Nucleus accumbens (tissue), 56 donors: ENCODE data around the gene TPST2.
"Not testable (repeated sequence)": the region's sequence is repeated elsewhere in the genome, so short reads cannot be mapped to it uniquely, and the experiment has no call there.

Experiments
- DNase-seq, 56 donors: peaks; one replicate each; lab custom pipeline; 2025; lab: John Stamatoyannopoulos, UW

The TPST2 gene

DNA sequence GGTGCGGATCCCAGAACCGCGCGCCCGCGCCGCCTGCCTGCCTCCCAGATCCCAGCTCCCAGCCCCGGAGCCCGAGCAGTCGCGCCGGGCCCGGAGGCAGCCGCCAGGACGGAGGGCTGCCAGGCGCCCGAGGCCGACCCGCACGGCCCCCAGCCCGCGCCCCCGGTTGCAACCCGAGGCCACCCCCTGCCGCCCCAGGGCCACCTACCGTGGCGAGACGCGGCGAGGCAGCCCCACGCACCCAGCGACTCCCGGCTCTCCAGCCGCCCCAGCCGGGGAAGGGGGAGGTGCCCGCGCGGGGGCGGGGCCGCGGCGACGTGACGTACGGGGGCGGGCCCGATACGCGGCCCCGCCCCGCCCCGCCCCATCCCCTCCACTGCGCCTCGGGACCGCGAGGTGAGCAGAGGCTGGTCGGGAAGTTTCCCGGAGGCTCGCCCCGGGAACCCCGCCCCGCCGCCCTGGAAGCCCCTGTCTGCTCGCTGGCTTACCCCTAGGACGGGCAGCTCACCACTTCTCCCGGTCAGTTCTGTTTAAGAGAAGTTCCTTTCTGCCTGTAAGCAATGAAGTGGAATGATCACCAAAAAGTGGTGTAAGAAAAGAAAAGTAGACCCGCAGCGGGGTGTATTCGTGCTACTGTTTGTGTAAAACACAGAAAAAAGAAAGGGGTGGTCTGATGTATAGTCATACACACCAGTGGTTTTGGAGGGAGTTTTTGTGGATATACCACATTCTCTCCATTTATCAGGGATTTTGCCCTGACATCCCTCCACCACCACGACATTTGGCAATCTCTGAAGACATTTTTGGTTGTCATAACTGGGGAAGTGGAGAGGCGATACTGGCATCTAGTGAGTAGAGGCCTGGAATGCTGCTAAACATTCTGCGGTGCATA, at the start of gene TPST2:
TPST2 (minus strand) TSS at position 288 of the 892 bp plus-strand sequence. CDS start 48,502 bp downstream, outside the sequence.
- peak in 51 of 56 donors; percentile 9 to 83 (median 60) for DNase-seq

DNA sequence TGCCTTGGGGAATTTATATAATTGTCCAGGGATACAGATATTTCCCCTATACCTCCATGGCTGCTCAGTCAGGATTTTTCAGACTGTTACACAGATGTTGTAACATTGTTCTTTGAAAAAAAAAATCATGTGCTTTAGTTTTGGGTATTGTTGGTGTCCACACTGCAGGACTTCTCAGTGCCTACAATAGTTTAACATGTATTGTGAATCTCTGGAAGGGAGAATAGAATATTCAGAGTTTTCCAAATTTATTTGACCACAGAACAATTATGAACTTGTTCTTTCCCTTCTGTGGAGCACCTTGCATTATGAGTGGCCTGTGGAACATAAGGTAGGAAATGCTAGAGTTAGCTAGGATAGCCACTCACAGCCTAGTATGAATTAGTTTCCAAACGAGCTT, 46.4 kb upstream of the TPST2 start:
- DNase-seq = no peak

DNA sequence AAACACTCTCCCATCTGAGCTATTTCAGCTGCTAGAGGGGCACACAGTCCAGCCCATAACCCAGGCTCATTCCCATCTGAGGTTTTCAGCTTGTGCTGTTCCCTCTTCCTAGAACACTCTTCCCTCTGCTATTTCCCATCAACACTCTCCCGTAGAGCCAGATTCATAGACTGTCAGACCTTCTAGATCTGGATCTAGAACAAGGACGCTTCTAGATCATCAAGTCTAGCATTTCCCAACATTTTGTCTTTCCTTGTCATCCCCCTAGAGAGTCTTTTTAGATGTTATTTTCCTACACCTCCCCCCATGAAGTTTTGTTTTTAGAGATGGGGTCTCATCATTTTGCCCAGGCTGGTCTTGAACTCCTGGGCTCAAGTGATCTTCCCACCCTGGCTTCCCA, 45.2 kb upstream of the TPST2 start:
- DNase-seq = no peak

DNA sequence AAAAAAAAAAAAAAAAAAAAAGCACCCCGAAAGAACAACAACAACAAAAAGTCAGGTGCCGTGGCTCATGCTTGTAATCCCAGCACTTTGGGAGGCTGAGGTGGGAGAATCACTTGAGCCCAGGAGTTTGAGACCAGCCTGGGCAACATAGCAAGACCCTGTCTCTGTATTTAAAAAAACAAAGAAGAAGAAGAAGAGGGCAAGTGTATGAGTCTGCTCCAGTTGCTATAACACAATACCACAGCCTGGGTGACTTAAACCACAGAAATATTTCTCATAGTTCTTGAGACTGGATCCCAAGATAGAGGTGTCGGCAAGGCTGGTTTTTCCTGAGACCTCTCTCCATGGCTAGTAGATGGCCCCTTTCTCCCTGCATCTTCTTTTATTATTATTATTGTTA, 44.3 kb upstream of the TPST2 start:
- no peak for DNase-seq

DNA sequence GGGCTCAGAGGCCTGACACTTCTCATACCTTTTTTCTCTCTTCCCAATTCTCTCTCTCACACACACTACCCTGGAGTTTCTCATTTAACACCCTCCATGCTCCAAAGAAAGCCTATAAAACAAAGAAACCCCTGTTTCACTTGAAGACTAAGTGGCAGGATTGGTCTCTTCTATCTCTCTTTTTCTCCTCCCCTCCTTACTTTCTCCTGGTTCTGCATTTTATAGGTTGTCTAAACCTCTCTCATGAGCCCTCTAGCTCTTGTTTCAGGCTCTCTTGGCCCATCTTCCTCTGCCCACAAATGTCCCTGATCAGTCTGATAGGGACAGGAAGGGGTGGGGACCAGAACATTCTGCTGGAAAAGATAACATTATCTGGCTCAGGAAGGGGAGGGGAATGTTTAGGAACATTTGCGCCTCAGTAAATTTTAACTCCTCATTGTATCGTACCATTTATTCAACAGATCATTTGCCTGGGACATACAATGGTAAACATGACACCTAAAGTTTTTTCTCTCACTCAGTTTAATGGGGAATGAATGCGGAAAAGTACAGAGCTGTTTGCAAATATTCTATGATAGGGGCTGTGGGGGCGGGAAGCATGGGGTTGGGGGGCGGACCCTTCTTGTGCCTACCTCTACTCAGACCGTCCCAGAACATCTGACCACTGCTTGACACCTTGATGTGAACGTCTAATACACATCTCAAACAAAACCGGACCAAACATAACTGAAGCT, 42.7 kb upstream of the TPST2 start:
- DNase-seq = no peak

DNA sequence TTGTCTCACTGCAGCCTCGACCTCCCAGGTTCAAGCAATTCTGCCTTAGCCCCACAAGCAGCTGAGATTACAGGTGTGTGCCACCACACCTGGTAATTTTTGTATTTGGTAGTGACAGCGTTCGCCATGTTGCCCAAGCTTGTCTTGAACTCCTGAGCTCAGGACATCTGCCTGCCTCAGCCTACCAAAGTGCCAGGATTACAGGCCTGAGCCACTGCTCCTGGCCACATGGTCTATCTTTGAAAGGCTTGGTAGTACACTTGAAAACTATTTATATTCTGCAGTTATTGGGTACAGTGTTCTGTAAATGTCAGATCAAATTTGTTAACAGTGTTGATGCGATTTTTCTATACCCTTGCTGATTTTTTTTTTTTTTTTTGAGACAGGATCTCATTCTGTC, 41.4 kb upstream of the TPST2 start:
- no peak for DNase-seq

DNA sequence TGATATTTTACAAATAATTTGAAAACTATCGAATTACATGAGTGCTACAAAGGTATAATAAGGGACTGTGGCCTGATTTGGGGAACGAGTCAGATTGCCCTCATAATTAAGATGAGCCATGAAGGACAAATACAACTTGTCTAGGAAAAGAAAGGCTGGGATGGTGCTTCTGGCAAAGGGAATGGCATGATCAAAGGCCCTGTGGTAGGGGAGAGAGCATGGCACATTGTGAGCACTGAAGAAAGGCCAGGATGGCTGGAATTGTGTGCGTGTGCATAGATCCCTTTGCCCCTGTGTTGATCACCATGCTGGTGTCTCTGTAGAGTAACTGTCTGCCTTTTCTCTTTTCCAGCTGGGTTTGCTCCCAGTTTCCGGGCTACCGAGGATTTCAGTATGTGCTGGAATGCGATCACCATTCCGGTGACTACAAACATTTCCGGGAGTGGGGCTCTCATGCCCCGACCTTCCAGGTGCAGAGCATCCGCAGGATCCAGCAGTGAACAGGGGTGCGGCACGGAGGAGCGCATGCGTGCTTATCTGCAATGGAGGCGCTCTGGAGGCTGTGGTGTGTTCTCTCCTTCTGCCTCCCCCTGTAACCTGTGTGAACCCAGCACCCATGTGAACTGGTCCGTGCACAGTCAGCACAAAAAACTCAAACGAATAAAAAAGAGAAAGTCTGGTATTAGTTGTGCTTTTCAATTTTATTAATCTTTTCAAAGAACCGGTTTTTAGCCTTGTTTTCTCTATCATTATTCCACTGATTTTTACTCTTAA, 40.2 kb upstream of the TPST2 start:
- DNase-seq = no peak

DNA sequence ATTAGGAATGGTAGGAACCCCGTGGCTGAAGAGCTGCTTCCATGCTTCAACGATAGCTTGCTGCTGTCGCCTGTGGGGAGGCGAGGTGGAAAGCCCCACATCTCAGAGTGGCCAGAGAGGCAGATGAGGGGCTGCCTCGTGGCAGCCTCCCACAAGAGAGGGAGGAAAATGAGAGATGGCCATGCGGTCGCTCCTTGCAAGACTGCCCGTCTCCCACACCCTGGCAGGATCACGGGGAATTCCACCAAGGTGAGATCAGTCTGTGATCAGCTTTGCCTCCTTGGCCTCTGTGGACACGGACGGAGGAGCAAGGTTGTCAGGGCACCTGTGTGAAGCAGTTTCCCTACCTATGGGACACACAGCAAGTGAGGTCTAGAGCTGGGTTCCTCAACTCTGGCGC, 34.9 kb upstream of the TPST2 start:
- no peak for DNase-seq

DNA sequence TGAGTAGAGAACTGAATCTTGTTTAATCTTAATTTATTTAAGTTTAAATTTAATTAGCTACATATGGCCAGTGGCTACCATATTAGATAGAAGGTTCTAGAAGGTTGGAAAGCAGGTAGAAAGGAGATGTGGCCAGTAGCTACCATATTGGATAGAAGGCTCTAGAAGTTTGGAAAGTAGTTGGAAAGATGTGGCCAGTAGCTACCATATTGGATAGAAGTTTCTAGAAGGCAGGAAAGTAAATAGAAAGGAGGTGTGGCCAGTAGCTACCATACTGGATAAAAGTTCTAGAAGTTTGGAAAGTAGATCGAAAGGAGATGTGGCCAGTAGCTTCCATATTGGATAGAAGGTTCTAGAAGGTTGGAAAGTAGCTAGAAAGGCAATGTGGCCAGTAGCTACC, 34.1 kb upstream of the TPST2 start:
- DNase-seq = no peak

DNA sequence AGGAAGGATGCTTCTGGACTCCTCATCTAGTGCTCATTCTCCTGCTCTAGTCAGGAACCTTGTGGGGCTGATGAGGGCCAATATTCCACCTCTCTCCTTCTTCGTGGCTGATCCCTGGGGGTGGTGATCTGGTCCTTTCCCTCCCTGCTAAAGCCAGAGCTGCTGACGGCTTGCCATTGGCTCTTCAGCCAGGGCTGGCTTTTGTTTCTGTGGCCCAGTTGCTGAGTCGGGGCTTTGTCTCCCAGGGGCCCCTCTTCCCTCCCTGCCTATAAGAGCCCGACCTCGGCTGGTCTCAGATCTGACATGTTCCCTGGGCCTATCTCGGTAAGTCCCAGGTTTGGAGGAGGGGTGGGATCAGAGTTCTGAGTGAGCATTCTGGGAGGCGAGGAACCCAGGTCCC, 31.7 kb upstream of the TPST2 start, which contains the start of gene CRYBA4:
CRYBA4 (plus strand) TSS at position 301 of the 400 bp plus-strand sequence. CDS start 634 bp downstream, outside the sequence.
- no peak for DNase-seq

DNA sequence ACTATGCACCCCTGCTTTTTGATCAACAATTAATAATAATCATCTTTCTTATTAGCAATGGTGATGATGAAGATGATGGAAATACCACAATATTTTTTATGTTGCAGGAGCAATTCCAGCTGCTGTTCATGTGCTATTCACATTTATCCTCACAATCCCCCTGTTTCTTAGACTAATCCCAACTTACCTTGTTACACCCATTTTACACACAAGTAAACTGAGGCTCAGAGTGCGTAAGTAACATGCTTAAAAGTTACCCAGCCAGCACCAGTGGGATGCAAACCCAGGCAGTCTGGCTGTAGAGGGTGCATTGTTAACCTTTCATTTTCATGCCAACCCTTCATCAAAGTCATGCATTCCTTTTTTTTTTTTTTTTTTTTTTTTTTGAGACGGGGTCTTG, 30.3 kb upstream of the TPST2 start:
- no peak for DNase-seq

DNA sequence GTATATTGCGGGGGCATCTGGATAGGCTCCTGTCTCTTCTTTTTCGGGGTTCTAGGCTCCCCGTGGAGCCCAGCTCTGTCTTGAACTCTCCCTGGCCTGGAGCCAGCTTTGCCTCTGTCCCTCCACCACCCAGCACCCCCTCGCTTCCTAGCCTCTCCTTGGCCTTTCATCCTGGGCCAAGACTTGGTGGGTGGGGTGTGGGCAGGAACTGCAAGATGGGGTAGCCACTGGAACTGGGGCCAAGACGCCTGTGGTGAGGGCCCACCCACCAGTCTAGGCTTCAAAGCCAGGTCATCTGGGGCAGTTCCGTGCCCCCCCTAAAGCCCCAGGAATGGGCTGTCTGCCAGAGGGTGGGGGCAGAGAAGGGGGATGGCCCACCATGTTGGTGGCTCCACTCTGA, 29.6 kb upstream of the TPST2 start:
- no peak for DNase-seq

DNA sequence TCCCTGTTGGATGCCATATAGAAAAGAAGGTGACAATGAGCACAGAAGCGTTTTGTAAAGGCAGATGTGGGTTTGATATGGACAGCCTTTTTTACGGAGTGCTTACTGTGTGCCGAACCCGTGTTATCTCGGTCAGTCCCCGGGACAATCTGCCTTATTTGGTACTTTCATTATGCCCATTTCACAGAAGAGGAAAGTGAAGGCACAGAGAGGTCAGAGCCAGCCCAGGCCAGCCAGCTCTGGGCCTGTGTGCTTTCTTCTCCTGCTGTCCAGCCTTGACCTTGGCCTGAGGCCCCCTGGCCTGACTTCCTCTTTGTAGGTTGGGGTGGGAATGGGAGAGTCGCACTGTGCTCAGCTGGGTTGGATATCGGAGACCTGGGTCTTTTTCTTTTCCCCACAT, 28.5 kb upstream of the TPST2 start:
- no peak for DNase-seq

DNA sequence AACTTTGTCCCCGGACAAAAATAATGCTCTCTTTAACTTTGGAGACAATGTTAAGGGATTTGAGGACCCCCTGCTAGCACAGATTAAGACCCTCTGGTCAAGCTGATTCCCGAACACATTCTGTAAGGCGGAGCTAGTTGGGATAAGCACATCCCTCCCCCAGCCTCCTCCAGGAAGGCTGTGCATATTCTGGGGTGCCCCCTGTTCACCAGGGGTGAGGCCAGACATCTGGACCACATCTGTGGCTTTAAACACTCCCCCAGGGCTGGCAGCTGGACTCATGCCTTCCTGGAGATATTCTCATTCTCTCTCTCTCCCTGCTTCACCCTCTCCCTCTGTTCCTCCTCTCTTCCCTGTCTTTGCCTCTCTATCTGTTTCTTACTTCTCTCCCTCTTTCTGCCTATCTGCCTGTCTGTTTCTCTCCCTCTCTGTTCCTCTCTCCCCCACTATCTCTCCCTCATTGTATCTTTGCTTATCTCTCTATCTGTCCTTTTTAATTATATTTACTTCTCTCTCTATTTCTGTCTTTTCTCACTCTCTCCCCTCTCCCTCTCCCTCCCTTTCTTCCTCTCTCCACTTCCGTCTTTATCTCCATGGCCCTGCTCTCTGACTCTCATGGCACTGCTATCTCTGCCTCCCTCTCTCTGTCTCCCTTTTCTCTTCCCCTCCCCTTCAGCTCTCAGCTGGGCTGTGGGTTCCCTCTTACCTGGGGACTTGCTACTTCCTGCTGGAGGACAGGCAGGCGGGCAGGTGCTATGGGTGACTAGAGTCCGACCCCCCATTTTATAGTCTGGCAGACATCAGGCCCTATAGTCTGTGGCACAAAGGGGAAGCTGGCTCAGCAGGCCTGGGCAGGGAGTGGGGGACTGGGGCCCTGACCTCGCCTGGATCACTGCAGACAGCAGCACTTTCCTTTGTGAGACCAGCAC, 27.6 kb upstream of the TPST2 start, which contains the start of gene CRYBB1:
CRYBB1 (minus strand) TSS at position 757 of the 929 bp plus-strand sequence. CDS start 1,708 bp downstream, outside the sequence.
- DNase-seq = peak in 7 of 56 donors; percentile 2 to 34 (median 7)

DNA sequence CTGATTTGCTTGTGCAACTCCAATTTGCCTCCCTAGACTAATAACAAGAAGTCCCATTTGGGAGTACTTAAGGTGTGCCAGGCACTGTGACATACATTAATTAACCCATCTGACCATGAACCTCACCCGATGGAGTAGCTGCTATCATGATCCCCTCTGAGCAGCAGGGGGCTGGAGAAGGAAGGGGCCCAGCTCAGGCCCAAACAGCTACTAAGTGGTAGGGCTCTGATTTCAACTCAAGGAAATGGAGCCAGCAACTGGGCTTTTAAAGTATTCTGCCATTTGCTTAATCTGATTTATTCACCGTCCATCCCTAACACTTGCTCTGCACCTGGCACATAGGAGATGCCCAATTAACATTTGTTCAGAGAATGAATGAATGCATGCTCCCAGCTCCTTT, 26.7 kb upstream of the TPST2 start:
- no peak for DNase-seq

DNA sequence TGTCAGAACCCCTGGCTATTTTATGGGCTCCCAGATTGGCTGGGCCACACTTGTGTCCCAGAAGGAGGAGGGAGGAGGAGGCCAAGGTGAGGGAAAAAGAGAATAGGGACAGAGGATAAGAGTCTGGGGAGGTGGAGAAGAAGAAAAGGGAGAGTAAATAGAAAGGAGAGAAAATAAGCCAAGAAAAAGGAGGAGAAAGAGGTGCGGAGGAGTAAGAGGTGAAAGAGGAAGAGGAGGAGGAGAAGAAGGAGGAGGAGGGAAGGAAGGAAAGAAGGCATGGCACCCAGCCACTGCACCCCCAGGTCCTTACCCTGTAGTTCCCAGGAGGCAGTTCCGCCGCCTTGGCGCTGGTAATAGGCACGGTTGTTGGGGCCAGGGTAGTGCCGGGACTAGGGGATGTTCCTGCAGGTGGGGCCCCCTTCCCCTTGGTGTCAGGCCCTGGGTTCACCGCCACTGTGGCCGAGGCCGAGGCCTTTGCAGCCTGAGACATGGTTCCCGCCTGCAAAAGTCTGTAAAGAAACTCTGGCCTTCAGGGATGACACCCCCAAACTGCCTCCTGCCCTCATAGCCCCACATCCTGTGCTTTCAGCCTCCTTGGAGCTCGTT, 26.0 kb upstream of the TPST2 start:
- DNase-seq = no peak

DNA sequence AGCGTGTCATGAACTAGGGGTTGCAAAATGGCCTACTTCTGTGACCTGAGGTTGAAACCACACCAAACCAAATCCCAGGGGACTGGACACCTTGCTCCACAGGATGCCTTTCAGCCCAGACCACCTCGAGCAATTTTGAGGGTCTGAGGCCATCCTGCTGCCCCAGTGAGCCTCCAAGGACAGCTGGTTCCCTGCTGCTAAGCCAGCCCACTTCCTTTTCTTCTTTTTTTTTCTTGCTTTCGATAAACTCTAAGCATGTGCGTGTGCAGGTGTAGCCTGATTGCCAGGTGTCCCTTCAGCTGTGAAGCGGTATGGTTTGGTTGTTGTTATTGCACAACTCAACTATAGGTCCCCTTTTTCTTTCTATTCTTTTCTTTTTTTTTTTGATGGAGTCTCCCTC, 25.2 kb upstream of the TPST2 start:
- no peak for DNase-seq

DNA sequence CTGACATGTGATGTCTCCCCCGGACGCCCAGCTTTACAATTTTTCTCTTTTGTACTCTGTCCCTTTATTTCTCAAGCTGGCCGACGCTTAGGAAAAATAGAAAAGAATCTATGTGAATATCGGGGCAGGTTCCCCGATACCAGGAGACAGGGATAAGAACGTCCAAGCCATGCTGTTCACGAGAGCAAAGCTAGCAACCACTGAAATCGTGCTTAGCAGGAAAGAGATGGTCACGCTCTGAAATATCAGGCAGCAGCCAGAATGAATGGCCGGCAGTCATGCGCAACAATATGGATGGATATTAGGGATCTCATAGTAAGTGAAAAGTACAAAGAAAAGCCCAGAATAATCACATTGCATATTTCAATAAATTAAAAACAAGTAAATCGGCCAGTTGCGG, 24.4 kb upstream of the TPST2 start:
- DNase-seq = no peak

DNA sequence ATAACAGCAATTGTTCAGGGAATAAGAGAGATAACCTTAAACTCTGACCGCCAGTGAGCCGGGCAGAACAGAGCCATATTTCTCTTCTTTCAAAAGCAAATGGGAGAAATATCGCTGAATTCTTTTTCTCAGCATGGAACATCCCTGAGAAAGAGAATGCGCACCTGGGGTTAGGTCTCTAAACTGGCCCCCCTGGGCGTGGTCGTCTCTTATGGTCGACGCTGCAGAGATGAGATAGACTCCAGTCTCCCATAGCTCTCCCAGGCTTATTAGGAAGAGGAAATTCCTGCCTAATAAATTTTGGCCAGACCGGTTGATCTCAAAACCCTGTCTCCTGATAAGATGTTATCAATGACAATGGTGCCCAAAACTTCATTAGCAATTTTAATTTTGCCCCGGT, 23.8 kb upstream of the TPST2 start:
- not testable (repeated sequence) for DNase-seq
